ENCODE results near the gene NRXN2. TPM values are rescaled to one million over a fixed set of nuclear protein-coding genes. Genes with fewer than 3 reads are reported as not detected.

Gene NRXN2
- total RNA-seq, 1 donor from 2014 or later = 0.72 TPM

GRCh38 chr11:64603411-64604110, 119.4 kb downstream of the NRXN2 start:
- TF ChIP-seq CTCF (IDR thresholded peaks at IDR 0.05) = no peak
- Histone ChIP-seq H3K27ac (no peak overlapping the region), H3K27me3 (peaks cover under 1% of the 10 kb centered on the region), H3K4me1 (no peaks in the 10 kb centered on the region), H3K9me3 (no peaks in the 10 kb centered on the region), H3K36me3 (no peaks in the 10 kb centered on the region), H3K4me3 (no peak overlapping the region)
- intact Hi-C loops (cut with DNase I) = no loop called here
- no peak for ATAC-seq
- DNase-seq = no peak

- Histone ChIP-seq H3K27ac (no peak overlapping the region), H3K27me3 (no peaks in the 10 kb centered on the region), H3K4me1 (no peaks in the 10 kb centered on the region), H3K9me3 (no peaks in the 10 kb centered on the region), H3K36me3 (no peaks in the 10 kb centered on the region), H3K4me3 (no peak overlapping the region)
- no peak for TF ChIP-seq CTCF (IDR thresholded peaks at IDR 0.05)
- intact Hi-C loops (cut with DNase I) = no loop called here
- ATAC-seq (no peak), DNase-seq (no peak)
These were observed 120.4 kb downstream of the NRXN2 start for GRCh38 chr11:64602466-64603070.

GRCh38 chr11:64601605-64602465, 121.2 kb downstream of the NRXN2 start:
- no peak overlapping the region for H3K27ac ChIP-seq
- H3K4me3 ChIP-seq = no peak overlapping the region
- H3K4me1 ChIP-seq = no peaks in the 10 kb centered on the region
- ATAC-seq = no peak
- no peak for DNase-seq
- TF ChIP-seq CTCF (IDR thresholded peaks at IDR 0.05) = no peak
- no peaks in the 10 kb centered on the region for H3K36me3 ChIP-seq
- intact Hi-C loops (cut with DNase I) = no loop called here
- no peaks in the 10 kb centered on the region for H3K9me3 ChIP-seq
- H3K27me3 ChIP-seq = no peaks in the 10 kb centered on the region

GRCh38 chr11:64600281-64600992, 122.6 kb downstream of the NRXN2 start:
- DNase-seq (no peak), ATAC-seq (no peak)
- H3K27me3 ChIP-seq = no peaks in the 10 kb centered on the region
- no peaks in the 10 kb centered on the region for H3K4me1 ChIP-seq
- TF ChIP-seq CTCF (IDR thresholded peaks at IDR 0.05) = no peak
- intact Hi-C loops (cut with DNase I) = no loop called here
- no peaks in the 10 kb centered on the region for H3K9me3 ChIP-seq
- H3K4me3 ChIP-seq = no peak overlapping the region
- no peak overlapping the region for H3K27ac ChIP-seq
- no peaks in the 10 kb centered on the region for H3K36me3 ChIP-seq

GRCh38 chr11:64599698-64600211, 123.2 kb downstream of the NRXN2 start:
- Histone ChIP-seq H3K9me3 (no peaks in the 10 kb centered on the region), H3K36me3 (no peaks in the 10 kb centered on the region), H3K27me3 (no peaks in the 10 kb centered on the region), H3K27ac (no peak overlapping the region), H3K4me1 (no peaks in the 10 kb centered on the region), H3K4me3 (no peak overlapping the region)
- ATAC-seq = no peak
- no peak for TF ChIP-seq CTCF (IDR thresholded peaks at IDR 0.05)
- no peak for DNase-seq
- intact Hi-C loops (cut with DNase I) = no loop called here
